ENCODE measurements around the gene RFNG.

DNA sequence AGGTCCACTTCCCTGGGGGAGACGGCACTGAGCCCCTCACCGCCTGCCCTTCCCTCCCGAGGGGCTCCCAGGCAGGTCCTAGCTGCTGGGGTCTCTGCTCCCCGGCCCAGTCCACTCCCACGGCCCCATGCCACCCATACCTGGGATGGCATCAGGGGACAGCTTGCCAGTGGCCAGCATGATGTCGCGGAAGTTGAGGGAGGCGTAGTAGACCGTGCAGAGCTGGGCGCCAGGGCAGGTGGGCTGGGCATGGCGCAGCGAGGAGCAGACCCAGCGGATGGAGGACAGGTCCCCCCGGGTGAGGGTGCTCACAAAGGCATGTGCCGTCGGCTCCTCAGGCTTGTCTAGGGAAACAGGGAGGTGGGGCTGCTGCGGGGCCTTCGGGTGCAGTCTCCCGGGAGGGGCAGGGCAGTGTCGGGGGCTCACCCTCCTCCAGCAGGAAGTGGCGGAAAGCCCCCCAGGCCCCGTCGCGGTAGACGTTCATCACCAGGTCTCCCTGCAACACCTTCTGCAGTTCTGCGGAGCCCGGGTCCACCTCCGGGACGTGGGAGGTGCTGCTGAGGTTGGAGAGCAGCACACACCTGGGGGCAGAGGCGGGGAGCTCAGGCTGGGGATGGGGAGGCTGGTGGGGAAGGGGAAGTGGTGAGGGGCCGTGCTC lies 32.9 kb upstream of the RFNG start:
- TF ChIP-seq POLR2A (IDR thresholded peaks at IDR 0.05; ENCODE audit: low read length): no peak
- TF ChIP-seq CBX2 (IDR thresholded peaks at IDR 0.05; ENCODE audit: borderline replicate concordance, low read depth): no peak

Measured in A549 (cell line).